K562 (cell line): ENCODE measurements around the gene KMT2E. TPM values are rescaled to one million over a fixed set of nuclear protein-coding genes. Genes with fewer than 3 reads are reported as not detected.

Experiments
- ATAC-seq: fragments of 200-7000 bp; cut with Tn5 transposase; 3 replicates; pipeline ENCODE4 v1.9.1; 2020; ENCODE audit warnings: moderate library complexity
- BruUV-seq: library from RNA; stranded (reverse); fragments of 400-500 nt; replicated peaks from 2 replicates; lab custom pipeline; 2021; lab: Mats Ljungman, UMichigan
- CTCF ChIA-PET: fragments of 300-600 bp; formaldehyde crosslinking; extraction: SDS; loops from one replicate; lab custom pipeline; 2021; ENCODE audit warnings: low intra/inter-chr PET ratio; lab: Yijun Ruan, JAX
- POLR2A ChIA-PET: fragments of 300-600, 350-650 bp; sonication (Branson Sonifier 250); formaldehyde crosslinking; extraction: SDS; loops from one replicate; lab custom pipeline; 2021; ENCODE audit warnings: antibody characterized with exemption, inconsistent platforms; lab: Yijun Ruan, JAX
- DNase-seq, 4 experiments: peaks; one replicate each; pipeline versions ENCODE4 v3.0.0 to v3.0.0-alpha.2; 2011 to 2018; ENCODE audit warnings: low spot score in 3 of 4, mixed read lengths in 3 of 4; ENCODE audit errors: extremely low read depth in 1 of 4
- FAIRE-seq: peaks from 2 replicates; lab custom pipeline; 2011; peaks lifted over from hg19 to GRCh38; lab: Jason Lieb, UNC
- H2AFZ ChIP-seq: 2 replicates; pipeline ENCODE4 v1.6.0; 2011; ENCODE audit warnings: low read depth, low read length, control low read depth, inconsistent platforms
- H3K27ac ChIP-seq: fragments of 200-600 bp; 3 replicates; pipeline ENCODE4 v1.8.0; 2011; ENCODE audit warnings: low read depth, mild to moderate bottlenecking, control low read depth, inconsistent platforms, low read length, moderate library complexity, mixed read lengths; ENCODE audit errors: extremely low read depth
- H3K27me3 ChIP-seq, 2 experiments: fragments of 300-600 bp in 1 of 2; 2 replicates in 1 of 2; 3 replicates in 1 of 2; pipeline versions ENCODE4 v1.6.0 to v1.8.0; 2011; ENCODE audit warnings: inconsistent platforms in 2 of 2, low read length in 2 of 2, mild to moderate bottlenecking in 1 of 2, mixed read lengths in 1 of 2, moderate library complexity in 1 of 2; ENCODE audit not compliant: control insufficient read depth in 2 of 2, insufficient read depth in 2 of 2
- H3K36me3 ChIP-seq: fragments of 300-600 bp; 3 replicates; pipeline ENCODE4 v1.8.0; 2011; ENCODE audit warnings: mild to moderate bottlenecking, low read length, inconsistent platforms; ENCODE audit not compliant: control insufficient read depth, insufficient read depth
- H3K4me1 ChIP-seq, 2 experiments: fragments of 200-600 bp in 1 of 2; replicated peaks in 1 of 2; 2 replicates in 1 of 2; 3 replicates in 1 of 2; pipeline versions ENCODE4 v1.5.1 to v1.8.0; 2011; ENCODE audit warnings: inconsistent platforms in 2 of 2, low read length in 2 of 2, mild to moderate bottlenecking in 1 of 2, mixed read lengths in 1 of 2, moderate library complexity in 1 of 2; ENCODE audit not compliant: control insufficient read depth in 2 of 2, insufficient read depth in 2 of 2
- H3K4me2 ChIP-seq: 2 replicates; pipeline ENCODE4 v1.6.1; 2011; ENCODE audit warnings: low read length, control low read depth, inconsistent platforms, mixed read lengths; ENCODE audit not compliant: insufficient read depth
- H3K4me3 ChIP-seq: fragments of 200-600 bp; sonication (generic), shearing (Covaris generic); 2 replicates; pipeline ENCODE4 v1.5.1; 2016; ENCODE audit warnings: control low read depth, inconsistent platforms
- H3K79me2 ChIP-seq: fragments of 200-600 bp; 3 replicates; pipeline ENCODE4 v1.8.0; 2011; ENCODE audit warnings: low read length, inconsistent platforms; ENCODE audit not compliant: control insufficient read depth, insufficient read depth
- H3K9ac ChIP-seq, 2 experiments: 2 replicates each; pipeline versions ENCODE4 v1.6.0 to v1.6.1; 2011; ENCODE audit warnings: low read depth in 2 of 2, low read length in 2 of 2, control low read depth in 1 of 2, inconsistent platforms in 1 of 2, mild to moderate bottlenecking in 1 of 2, mixed read lengths in 1 of 2; ENCODE audit not compliant: insufficient read depth in 1 of 2
- H3K9me1 ChIP-seq: one replicate; pipeline ENCODE4 v1.6.0; 2011; ENCODE audit warnings: inconsistent platforms, mild to moderate bottlenecking, low read length, moderate library complexity; ENCODE audit not compliant: control insufficient read depth, insufficient read depth
- H3K9me3 ChIP-seq: replicated peaks from 2 replicates; pipeline ENCODE4 v1.5.1; 2011; ENCODE audit warnings: low read depth, low read length, inconsistent platforms; ENCODE audit not compliant: control insufficient read depth, insufficient read depth
- H4K20me1 ChIP-seq: replicated peaks from 2 replicates; pipeline ENCODE4 v1.6.1; 2011; ENCODE audit warnings: low read length, inconsistent platforms, mixed read lengths; ENCODE audit not compliant: control insufficient read depth, insufficient read depth
- EGR1 ChIP-seq: fragments of 450-650 bp; conservative IDR thresholded peaks from 2 replicates; pipeline ENCODE4 v1.6.1; 2017; ENCODE audit warnings: mild to moderate bottlenecking
- MCM2 ChIP-seq: fragments of 450-650 bp; IDR thresholded peaks from 2 replicates; pipeline ENCODE4 v1.6.1; 2017; ENCODE audit warnings: low read depth, mild to moderate bottlenecking
- MCM7 ChIP-seq, 2 experiments: fragments of 450-650 bp; IDR thresholded peaks; 2 replicates each; pipeline ENCODE4 v1.6.1; 2016 to 2018
- NFIC ChIP-seq: fragments of 450-650 bp; IDR thresholded peaks from 2 replicates; pipeline ENCODE4 v1.6.1; 2017; ENCODE audit warnings: mild to moderate bottlenecking, inconsistent platforms
- NR4A1 ChIP-seq, 2 experiments: fragments of 250-450 bp in 1 of 2; fragments of 450-650 bp in 1 of 2; sonication (Bioruptor Pico) in 1 of 2; IDR thresholded peaks; 2 replicates each; pipeline versions ENCODE4 v1.4.0 to v1.6.1; 2016 to 2020; ENCODE audit warnings: mild to moderate bottlenecking in 2 of 2, missing compliant biosample characterization in 1 of 2, missing genetic modification characterization in 1 of 2, moderate library complexity in 1 of 2
- POLR2A ChIP-seq: fragments of 450-650 bp; conservative IDR thresholded peaks from 2 replicates; pipeline ENCODE4 v1.6.1; 2016
- POLR2AphosphoS2 ChIP-seq: IDR thresholded peaks from 2 replicates; pipeline ENCODE4 v1.6.1; 2012; ENCODE audit warnings: low read length, improper control_type of control experiment
- POLR2B ChIP-seq: fragments of 450-650 bp; IDR thresholded peaks from 2 replicates; pipeline ENCODE4 v1.6.1; 2018; ENCODE audit warnings: low read depth; ENCODE audit not compliant: partially characterized antibody
- RBM22 ChIP-seq: fragments of 200-400 bp; formaldehyde crosslinking; IDR thresholded peaks from 2 replicates; pipeline ENCODE4 v1.6.1; 2018; ENCODE audit warnings: low read length, low read depth; ENCODE audit not compliant: poor library complexity, severe bottlenecking
- SMAD1 ChIP-seq: fragments of 150-350 bp; IDR thresholded peaks from 2 replicates; pipeline ENCODE4 v1.6.1; 2014; ENCODE audit warnings: low read length, low read depth; ENCODE audit not compliant: partially characterized antibody
- SMAD2 ChIP-seq: fragments of 150-350 bp; IDR thresholded peaks from 2 replicates; pipeline ENCODE4 v1.6.1; 2014; ENCODE audit warnings: low read depth, mild to moderate bottlenecking, low read length
- SUPT5H ChIP-seq: fragments of 450-650 bp; IDR thresholded peaks from 2 replicates; pipeline ENCODE4 v1.6.1; 2016
- U2AF1 ChIP-seq: fragments of 200-400 bp; formaldehyde crosslinking; optimal IDR thresholded peaks from 2 replicates; pipeline ENCODE3; 2017; ENCODE audit warnings: mild to moderate bottlenecking, low read depth, low read length, moderate library complexity
- WGBS: fragments of 100-300 bp; shearing (Covaris generic); methylation state at CpG from one replicate; pipeline ENCODE4 v1.1.6; 2016; ENCODE audit warnings: low coverage, mixed read lengths; ENCODE audit not compliant: insufficient coverage; ENCODE audit errors: missing lambda C conversion rate; 5-methylcytosine and 5-hydroxymethylcytosine counted together
- in situ Hi-C: fragments of 300-500 bp; cut with MboI; formaldehyde crosslinking; loops from 4 replicates; pipeline ENCODE4 v1.15.0; 2018; ENCODE audit warnings: inconsistent platforms, mixed read lengths
- intact Hi-C: fragments of 100-400 bp; cut with micrococcal nuclease; formaldehyde crosslinking; loops from 2 replicates; pipeline ENCODE4 v1.14.2; 2022
- polyA plus RNA-seq, 8 experiments: library from polyadenylated mRNA; depleted of rRNA in 4 of 8; stranded (reverse) in 5 of 8; unstranded in 3 of 8; fragments of >200 nt; fragmentation: Nextera tagmentation in 2 of 8; fragmentation: Illumina TruSeq in 1 of 8; extraction: Ambion mirVana in 2 of 8; extraction: Trizol in 1 of 8; gene quantifications; 2 replicates each; pipeline versions ENCODE4 v1.2.1 to v1.2.3, GENCODE V29; 2011 to 2014; ENCODE audit warnings: inconsistent platforms in 1 of 8, missing spikeins in 1 of 8
- total RNA-seq, 7 experiments: library from RNA; depleted of rRNA in 6 of 7; stranded (reverse); fragments of >200 nt in 6 of 7; fragmentation: Illumina TruSeq in 2 of 7; extraction: Trizol in 2 of 7; gene quantifications; 2 replicates each; pipeline versions ENCODE4 v1.2.1 to v1.2.3, GENCODE V29; 2011 to 2021; ENCODE audit warnings: low replicate concordance in 1 of 7

KMT2E gene
- total and polyA plus RNA-seq, 9 of the 15 experiments (the other 6 are each of a cell fraction or from before 2014, with no cell fraction given), result 8.9 to 55.3 (median 38.1) TPM

GRCh38 chr7:105112440-105113418 is 98.7 kb downstream of the KMT2E start:
- WGBS, result 93% methylated on average over 11 of the region's 11 CpGs
- H3K79me2 ChIP-seq, result no peaks in the 10 kb centered on the region

More at GRCh38 chr7:105112440-105113418, 98.7 kb downstream of the KMT2E start:
- Histone ChIP-seq H3K27ac (no peak overlapping the region), H3K9me3 (no peaks in the 10 kb centered on the region), H3K4me3 (no peak overlapping the region), H3K9me1 (no peaks in the 10 kb centered on the region), H2AFZ (no peak overlapping the region), H3K4me1 (no peaks in the 10 kb centered on the region), H3K4me2 (no peak overlapping the region), H3K9ac (no peak overlapping the region), H3K36me3 (peaks cover 93% of the 10 kb centered on the region), H3K27me3 (no peaks in the 10 kb centered on the region), H4K20me1 (no peaks in the 10 kb centered on the region; the same call in 1 of the 2 replicates)
- TSS peak; percentile 5 for BruUV-seq
- POLR2A ChIA-PET, result interaction anchor here (0.6 to 2.2 kb wide), 5 partner anchors 11 to 134 kb away, joined by 3 to 5 read pairs (median 4); no protein-coding TSS in a partner anchor
- ATAC-seq, result peak; percentile 27
- CTCF ChIA-PET, result no interaction called here
- FAIRE-seq, result no peak
- TF ChIP-seq NFIC (0 out of 2 replicates have a peak, but pooled peaks have one; percentile 11), MCM7 (IDR thresholded peaks at IDR 0.05) (no peak), POLR2AphosphoS2 (peak; percentile 88), NR4A1 (CRISPR knock-in tag; IDR thresholded peaks at IDR 0.05) (no peak), NR4A1 (tag; IDR thresholded peaks at IDR 0.05) (no peak), MCM2 (no peak), RBM22 (peak; percentile 6), POLR2B (peak; percentile 54), U2AF1 (no peak), POLR2A (peak; percentile 47), SMAD2 (no peak), EGR1 (no peak), SMAD1 (peak; percentile 28), SUPT5H (peak; percentile 38)
- peak in 1 of 4 experiments; percentile 22 for DNase-seq
- intact Hi-C loops (no loop called here), in situ Hi-C loops (no loop called here)
